Left cardiac atrium (tissue), 4 donors: ENCODE measurements around the gene RABGAP1L. TPM values are rescaled to one million over a fixed set of nuclear protein-coding genes. Genes with fewer than 3 reads are reported as not detected.
"Not testable (repeated sequence)": the region's sequence is repeated elsewhere in the genome, so short reads cannot be mapped to it uniquely, and the experiment has no call there.

Experiments used
- ATAC-seq, 2 donors: fragments of 200-7000 bp; cut with Tn5 transposase; one replicate each; pipeline ENCODE4 v1.9.1; 2020; ENCODE audit warnings: mild to moderate bottlenecking in 2 of 2, moderate library complexity in 2 of 2
- DNase-seq: peaks from one replicate; pipeline ENCODE4 v3.0.0-alpha.2; 2020
- intact Hi-C, 2 donors: fragments of 100-400 bp; cut with DNase I; formaldehyde crosslinking; loops; one replicate each; pipeline versions ENCODE4 v1.14.1 to v1.15.1; 2022 to 2023
- total RNA-seq, 2 donors: library from RNA; stranded (reverse); fragmentation: NEBNext Ultra II Directional; extraction: Animal tissue kit (Norgen Biotek cat#: 25700); gene quantifications; one replicate each; pipeline ENCODE4 v1.2.1, GENCODE V29; 2021
- donor health status: DM: no; HTN: yes; CAD: no.
- donor health status: DM: no; HTN: yes; CAD: no; lungs with severe emphysema.
- donor health status: DM: yes; HTN: yes; CAD: no.
- donor health status: Dilated cardiomyopathy.

The RABGAP1L gene
- total RNA-seq, 2 donors from 2014 or later: 134 to 145 TPM

- ATAC-seq: no peak
Observed at GRCh38 chr1:174221681-174222080, 62.4 kb downstream of the RABGAP1L start.

DNA sequence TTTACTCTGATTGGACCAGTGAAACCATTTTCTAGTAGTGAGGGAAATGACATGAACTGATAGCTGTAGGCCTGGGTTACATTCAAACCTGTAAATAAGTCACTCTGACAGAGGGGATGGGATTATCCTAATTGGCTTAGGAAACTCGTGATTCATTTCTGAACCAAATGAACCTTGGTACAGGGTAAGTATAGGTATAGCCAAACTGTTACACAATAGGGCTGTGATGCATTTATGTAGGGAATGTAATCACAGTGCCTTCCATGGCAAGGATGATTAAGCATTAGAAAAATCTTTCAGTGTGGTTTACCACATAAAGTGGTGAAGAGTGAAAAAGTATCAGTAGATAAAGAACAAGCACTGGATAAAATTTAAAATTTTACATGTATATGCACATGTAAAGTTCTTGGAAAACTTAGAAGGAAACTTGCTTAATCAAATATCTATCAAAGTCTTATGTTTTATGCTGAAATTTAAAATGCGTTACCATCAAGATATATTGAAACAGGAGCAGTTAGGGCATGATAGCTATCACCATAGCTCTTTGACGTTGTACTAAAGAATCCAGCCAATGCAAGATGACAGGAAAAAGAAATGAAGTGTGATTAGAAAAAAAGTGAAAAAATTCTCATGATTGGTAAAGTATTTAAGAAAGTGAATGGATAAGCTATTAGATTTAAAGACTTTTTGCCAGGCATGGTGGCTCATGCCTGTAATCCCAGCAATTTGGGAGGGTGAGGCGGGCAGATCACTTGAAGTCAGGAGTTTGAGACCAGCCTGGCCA, 63.0 kb downstream of the RABGAP1L start:
- DNase-seq (no peak), ATAC-seq (peak in 1 of 2 donors; percentile 25)
- intact Hi-C loops: no loop called here

More at GRCh38 chr1:174221681-174222080, 62.4 kb downstream of the RABGAP1L start:
- DNase-seq: no peak
- intact Hi-C loops: no loop called here

- intact Hi-C loops: no loop called here
- DNase-seq: no peak
- no peak for ATAC-seq
Observed at GRCh38 chr1:174224641-174225040, 65.3 kb downstream of the RABGAP1L start.

DNA sequence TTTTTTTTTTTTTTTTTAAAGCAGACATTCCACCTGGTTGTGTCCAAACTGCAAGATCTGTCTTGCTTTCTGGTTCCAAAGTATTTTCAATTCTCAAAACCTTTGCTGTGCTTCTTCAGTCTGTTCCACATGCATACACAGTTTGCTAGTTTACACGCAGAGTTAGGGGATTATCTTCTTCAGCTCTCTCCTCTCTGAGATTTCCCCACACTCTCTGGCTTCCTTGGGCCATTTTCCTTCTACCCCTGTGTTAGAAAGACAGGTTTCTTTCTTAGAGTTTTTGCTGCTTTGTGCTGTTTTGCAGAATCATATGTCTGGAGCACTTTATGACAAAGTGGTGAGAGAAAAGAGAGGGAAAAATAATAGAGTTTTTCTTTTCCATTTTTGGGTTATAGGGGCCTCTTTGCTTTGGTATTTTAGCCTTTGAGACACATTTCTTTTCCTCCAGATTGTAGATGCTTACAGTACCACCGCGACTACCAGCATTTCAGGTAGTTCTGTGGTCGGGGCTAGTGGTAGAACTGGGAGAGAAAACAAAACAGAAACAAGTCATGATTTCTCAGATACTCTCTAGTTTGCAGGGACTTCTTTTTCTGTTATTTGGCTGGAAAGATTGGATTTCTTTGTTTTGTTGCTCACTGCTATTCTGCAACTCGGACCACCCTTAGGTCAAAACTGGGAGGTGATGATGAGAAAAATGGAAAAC, 66.3 kb downstream of the RABGAP1L start:
- DNase-seq (no peak), ATAC-seq (no peak)
- intact Hi-C loops: no loop called here

DNA sequence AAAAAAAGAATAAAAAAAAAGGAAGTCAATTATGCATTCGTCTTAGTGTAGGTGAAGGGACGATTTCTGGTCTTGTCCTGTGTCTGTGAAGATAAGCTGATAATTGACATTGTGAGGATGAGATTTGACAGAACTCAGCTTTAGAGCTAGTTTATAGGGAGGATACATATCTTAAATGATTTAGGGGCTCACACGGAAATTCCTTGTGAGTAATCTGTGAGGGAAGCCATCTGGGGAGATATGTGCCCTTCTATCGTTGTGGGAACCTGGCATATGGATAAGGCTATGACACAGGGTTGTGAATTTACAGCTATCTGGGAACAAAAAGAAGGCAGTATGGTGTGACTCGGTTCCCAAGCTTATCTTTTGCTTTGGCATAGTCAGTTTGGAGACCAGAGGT, 71.1 kb downstream of the RABGAP1L start:
- intact Hi-C loops: no loop called here
- no peak for ATAC-seq
- no peak for DNase-seq

DNA sequence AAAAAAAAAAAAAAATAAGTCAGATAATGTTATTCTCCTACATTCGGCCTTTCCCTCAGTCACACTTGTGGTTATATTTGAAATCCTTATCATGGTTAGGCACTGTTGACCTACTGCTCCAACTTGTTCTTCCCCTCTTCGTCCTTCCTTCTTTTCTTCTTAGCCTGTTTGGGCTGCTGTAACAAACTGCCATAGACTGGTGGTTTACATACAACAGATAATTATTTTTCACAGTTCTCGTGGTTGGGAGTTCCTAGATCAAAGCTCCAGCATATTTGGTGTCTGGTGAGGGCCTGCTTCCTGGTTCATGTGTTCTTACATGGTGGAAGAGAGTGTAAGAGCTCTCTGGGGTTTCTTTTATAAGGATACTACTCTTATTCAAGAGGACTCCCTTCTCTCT, 73.4 kb downstream of the RABGAP1L start:
- intact Hi-C loops: no loop called here
- no peak for ATAC-seq
- no peak for DNase-seq

- ATAC-seq, intact Hi-C loops, DNase-seq: not testable (repeated sequence)
Observed at GRCh38 chr1:174238845-174239501, 79.7 kb downstream of the RABGAP1L start.

DNA sequence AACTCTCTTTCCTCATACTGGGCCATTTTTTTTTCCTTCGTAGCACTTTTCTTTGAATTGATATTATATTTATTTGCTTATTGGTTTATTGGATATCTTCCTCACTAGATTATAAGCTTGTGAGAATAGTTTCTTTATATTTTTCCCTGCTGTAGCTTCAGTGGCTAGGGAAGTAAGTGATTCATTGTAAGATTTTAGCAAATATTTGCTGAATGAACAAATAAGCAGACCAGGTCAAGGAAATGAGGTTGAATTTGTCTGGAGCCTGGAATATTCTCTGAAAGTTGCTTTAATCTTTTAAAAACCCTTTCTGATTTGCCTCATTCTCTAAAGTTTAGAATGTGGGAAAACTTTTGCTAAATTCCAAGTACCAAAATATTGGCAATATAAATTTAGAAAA, 80.2 kb downstream of the RABGAP1L start:
- ATAC-seq (no peak), DNase-seq (no peak)
- intact Hi-C loops: no loop called here

- ATAC-seq: no peak
- no peak for DNase-seq
- intact Hi-C loops: no loop called here
Observed at GRCh38 chr1:174242856-174243255, 83.5 kb downstream of the RABGAP1L start.

DNA sequence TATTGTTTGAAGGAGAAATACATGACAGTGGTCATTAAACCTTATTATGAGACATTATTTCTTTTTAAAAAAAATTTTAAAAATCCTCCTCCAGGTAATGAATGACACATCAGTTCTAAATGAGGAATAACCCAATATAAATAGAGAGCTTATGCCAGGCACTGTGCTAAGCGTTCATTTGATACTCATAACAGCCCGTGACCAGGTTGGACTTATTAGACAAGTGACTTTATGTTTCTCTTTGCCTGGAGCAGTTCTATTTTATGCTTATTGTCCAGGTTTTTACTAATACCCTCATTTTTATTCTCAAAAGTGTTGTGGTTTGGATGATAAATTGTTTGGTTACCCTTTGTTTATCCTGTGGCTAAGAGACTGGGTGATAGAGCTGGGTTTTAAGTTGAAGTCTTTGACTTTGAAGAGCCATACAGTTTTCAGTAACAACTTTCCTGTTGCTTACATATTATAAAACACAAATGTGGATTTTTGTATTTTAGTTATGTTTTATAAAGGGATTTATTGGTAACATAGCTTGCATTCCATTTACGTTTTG, 84.2 kb downstream of the RABGAP1L start:
- intact Hi-C loops: no loop called here
- ATAC-seq (no peak), DNase-seq (no peak)

GRCh38 chr1:174244017-174244416, 84.7 kb downstream of the RABGAP1L start:
- no peak for ATAC-seq
- intact Hi-C loops: no loop called here
- DNase-seq: no peak

GRCh38 chr1:174247472-174247871, 88.2 kb downstream of the RABGAP1L start:
- DNase-seq (no peak), ATAC-seq (no peak)
- intact Hi-C loops: no loop called here

DNA sequence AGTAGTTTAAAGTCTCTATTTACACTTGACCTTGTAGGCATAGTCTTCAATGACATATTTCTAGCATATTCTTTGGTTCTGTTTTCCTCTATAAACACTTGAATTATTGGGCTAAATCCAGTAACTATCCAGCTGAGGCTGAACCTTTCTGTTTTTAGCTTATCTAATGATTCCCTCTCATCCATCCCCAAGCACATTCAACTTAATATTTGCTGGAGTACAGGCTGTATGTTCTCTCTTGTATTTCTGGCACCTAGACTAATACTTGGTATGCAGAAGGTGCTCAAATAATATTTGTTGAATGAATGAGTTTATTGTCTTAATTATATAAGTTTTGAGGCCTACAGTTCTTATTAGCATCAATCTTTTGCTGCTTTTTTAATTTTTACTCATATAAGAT, 88.7 kb downstream of the RABGAP1L start:
- ATAC-seq (no peak), DNase-seq (no peak)
- intact Hi-C loops: no loop called here

DNA sequence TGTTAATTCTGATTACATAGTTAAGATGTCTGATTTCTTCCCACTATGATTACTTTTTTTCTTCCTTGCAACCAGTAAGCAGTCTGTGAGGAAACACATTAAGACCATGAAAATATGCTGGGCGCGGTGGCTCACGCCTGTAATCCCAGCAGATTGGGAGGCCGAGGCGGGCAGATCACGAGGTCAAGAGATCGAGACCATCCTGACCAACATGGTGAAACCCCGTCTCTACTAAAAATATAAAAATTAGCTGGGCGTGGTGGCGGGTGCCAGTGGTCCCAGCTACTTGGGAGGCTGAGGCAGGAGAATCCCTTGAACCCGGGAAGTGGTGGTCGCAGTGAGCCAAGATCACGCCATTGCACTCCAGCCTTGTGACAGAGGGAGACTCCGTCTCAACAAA, 97.1 kb downstream of the RABGAP1L start:
- ATAC-seq, DNase-seq, intact Hi-C loops: not testable (repeated sequence)

DNA sequence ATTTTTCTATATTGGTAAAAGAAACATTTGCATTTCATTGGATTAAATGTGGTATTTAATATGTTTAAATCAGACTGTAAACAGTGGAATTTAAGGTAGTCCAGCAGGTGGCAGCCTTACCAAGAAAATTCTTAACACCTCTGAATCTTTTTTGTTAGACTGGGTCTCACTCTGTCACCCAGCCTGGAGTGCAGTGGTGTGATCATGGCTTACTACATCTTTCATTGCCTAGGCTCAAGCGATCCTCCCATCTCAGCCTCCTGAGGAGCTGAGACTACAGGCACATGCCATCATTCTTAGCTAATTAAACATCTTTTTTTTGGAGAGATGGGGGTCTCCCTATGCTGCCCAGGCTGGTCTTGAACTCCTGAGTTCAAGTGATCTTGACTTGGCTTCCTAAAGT, 98.8 kb downstream of the RABGAP1L start:
- ATAC-seq (peak in 1 of 2 donors; percentile 19), DNase-seq (peak; percentile 28)
- intact Hi-C loops: no loop called here

GRCh38 chr1:174262349-174263241, 103.3 kb downstream of the RABGAP1L start:
- ATAC-seq: peak; percentile 56 to 57
- DNase-seq: no peak
- intact Hi-C loops: loop anchor here (2.0 to 10.0 kb wide), 3 partner anchors 465 to 482 kb away; no protein-coding TSS in a partner anchor

GRCh38 chr1:174265282-174265681, 106.0 kb downstream of the RABGAP1L start:
- DNase-seq: no peak
- intact Hi-C loops: loop anchor here in 1 of 2 donors (10.0 kb wide), 1 partner anchor 470 kb away; no protein-coding TSS in a partner anchor
- ATAC-seq: no peak

DNA sequence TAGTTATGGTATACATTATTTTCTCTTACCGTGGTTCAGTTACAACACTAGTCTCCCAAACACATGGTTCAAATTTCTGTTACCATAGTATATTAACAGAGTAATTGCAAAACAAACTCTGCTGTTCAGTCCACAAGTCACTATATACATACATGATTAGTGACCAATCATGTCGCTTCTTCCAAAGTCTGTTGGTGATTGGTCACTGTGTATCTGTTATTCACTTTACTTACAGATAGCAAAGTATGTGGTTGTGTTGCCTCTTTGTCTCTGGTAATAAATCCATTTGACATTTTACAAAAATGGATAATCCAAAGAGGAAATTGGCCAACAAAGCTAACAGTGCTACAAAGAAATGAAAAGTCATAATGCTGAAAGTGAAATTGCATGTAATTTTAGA, 107.2 kb downstream of the RABGAP1L start:
- intact Hi-C loops: loop anchor here in 1 of 2 donors (10.0 kb wide), 1 partner anchor 468 kb away; no protein-coding TSS in a partner anchor
- no peak for ATAC-seq
- no peak for DNase-seq
